ENCODE data around the gene CLDN18. TPM values are rescaled to one million over a fixed set of nuclear protein-coding genes. Genes with fewer than 3 reads are reported as not detected.

Gene CLDN18
- total and polyA plus RNA-seq, 9 of the 15 experiments (the other 6 are each of a cell fraction or from before 2014, with no cell fraction given) = 0.11 TPM; not detected in 8

DNA sequence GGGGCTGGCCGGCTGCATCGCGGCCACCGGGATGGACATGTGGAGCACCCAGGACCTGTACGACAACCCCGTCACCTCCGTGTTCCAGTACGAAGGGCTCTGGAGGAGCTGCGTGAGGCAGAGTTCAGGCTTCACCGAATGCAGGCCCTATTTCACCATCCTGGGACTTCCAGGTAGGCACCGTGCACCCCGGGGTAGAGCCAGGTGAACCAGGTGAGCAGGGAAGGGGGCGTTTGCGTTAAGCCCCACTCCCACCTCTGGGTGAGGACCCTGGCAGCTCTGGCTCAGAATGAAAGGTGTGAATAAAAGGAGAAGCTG is 267 bp downstream of the CLDN18 start (continued):
- TF ChIP-seq SRF (CRISPR knock-in tag; IDR thresholded peaks at IDR 0.05) = no peak

DNA sequence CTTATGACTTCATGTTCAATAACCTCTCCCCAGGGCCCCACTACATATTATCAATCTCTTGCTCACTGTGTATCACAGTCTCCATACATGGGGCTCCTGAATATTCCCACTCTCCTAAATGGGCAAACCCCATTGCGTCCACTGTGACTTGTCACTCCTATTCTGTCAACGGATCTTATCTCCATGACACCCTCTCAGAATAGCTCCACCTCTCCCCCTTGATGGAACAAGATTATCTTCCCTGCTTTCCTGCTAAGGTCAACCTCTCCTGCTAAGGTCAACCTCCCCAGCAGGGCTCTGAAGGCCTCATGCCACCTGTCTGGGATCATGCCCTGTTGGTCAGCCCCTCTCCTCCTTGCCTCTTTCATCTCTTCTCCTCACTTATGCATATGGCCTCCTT is 1.8 kb downstream of the CLDN18 start:
- Histone ChIP-seq H3K4me2 (ENCODE audit: insufficient read depth, low read length) (no peak overlapping the region), H3K9me3 (replicated peaks; ENCODE audit: control insufficient read depth, insufficient read depth, low read depth, low read length) (no peaks in the 10 kb centered on the region), H4K20me1 (replicated peaks; ENCODE audit: control insufficient read depth, insufficient read depth, low read length) (no peaks in the 10 kb centered on the region), H3K9me1 (ENCODE audit: control insufficient read depth, insufficient read depth, low read length) (no peaks in the 10 kb centered on the region), H3K4me1 (replicated peaks in 1 of 2; ENCODE audit: control insufficient read depth in 2 of 2, insufficient read depth in 2 of 2, low read length in 2 of 2) (peaks cover 0 to 8% of the 10 kb centered on the region in 2 experiments; a peak in 2 of 5 replicates), H3K79me2 (ENCODE audit: control insufficient read depth, insufficient read depth, low read length) (no peaks in the 10 kb centered on the region), H3K27me3 (ENCODE audit: control insufficient read depth in 2 of 2, insufficient read depth in 2 of 2, low read length in 2 of 2) (no peaks in the 10 kb centered on the region; a peak in 1 of 5 replicates), H3K27ac (ENCODE audit: extremely low read depth, low read depth, low read length) (no peak overlapping the region), H3K9ac (ENCODE audit: insufficient read depth in 1 of 2, low read depth in 2 of 2, low read length in 2 of 2) (no peak overlapping the region), H3K36me3 (ENCODE audit: control insufficient read depth, insufficient read depth, low read length) (no peaks in the 10 kb centered on the region), H3K4me3 (no peak overlapping the region), H2AFZ (ENCODE audit: low read depth, low read length) (no peak overlapping the region)
- POLR2A ChIA-PET = no interaction called here
- CTCF ChIA-PET (ENCODE audit: low intra/inter-chr PET ratio) = no interaction called here
- FAIRE-seq = no peak
- in situ Hi-C loops (cut with MboI) = no loop called here
- BruUV-seq (replicated peaks) = no TSS peak
- intact Hi-C loops (cut with micrococcal nuclease) = no loop called here
- peak in 1 of 4 experiments; percentile 1 for DNase-seq (ENCODE audit: extremely low read depth in 1 of 4, low spot score in 3 of 4)
- no peak for ATAC-seq
- 0% methylated on average over 2 of the region's 2 CpGs for WGBS (ENCODE audit: insufficient coverage, low coverage, missing lambda C conversion rate)
- TF ChIP-seq NELFE (IDR thresholded peaks at IDR 0.05; ENCODE audit: insufficient read depth, insufficient read length) = no peak
- TF ChIP-seq, protein P1, sequence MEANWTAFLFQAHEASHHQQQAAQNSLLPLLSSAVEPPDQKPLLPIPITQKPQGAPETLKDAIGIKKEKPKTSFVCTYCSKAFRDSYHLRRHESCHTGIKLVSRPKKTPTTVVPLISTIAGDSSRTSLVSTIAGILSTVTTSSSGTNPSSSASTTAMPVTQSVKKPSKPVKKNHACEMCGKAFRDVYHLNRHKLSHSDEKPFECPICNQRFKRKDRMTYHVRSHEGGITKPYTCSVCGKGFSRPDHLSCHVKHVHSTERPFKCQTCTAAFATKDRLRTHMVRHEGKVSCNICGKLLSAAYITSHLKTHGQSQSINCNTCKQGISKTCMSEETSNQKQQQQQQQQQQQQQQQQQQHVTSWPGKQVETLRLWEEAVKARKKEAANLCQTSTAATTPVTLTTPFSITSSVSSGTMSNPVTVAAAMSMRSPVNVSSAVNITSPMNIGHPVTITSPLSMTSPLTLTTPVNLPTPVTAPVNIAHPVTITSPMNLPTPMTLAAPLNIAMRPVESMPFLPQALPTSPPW (CRISPR knock-in tag; IDR thresholded peaks at IDR 0.05) = peak; percentile 26; the same call in 1 of the 2 replicates
- no peak for TF ChIP-seq ETV6 (IDR thresholded peaks at IDR 0.05; ENCODE audit: borderline replicate concordance in 1 of 2, low read depth in 2 of 2, low read length in 1 of 2)
- TF ChIP-seq ETV6 (CRISPR knock-in tag; IDR thresholded peaks at IDR 0.05; ENCODE audit: borderline replicate concordance) = no peak
- peak; percentile 55 for TF ChIP-seq MEIS2 (IDR thresholded peaks at IDR 0.05; ENCODE audit: partially characterized antibody)
- TF ChIP-seq, protein P2, sequence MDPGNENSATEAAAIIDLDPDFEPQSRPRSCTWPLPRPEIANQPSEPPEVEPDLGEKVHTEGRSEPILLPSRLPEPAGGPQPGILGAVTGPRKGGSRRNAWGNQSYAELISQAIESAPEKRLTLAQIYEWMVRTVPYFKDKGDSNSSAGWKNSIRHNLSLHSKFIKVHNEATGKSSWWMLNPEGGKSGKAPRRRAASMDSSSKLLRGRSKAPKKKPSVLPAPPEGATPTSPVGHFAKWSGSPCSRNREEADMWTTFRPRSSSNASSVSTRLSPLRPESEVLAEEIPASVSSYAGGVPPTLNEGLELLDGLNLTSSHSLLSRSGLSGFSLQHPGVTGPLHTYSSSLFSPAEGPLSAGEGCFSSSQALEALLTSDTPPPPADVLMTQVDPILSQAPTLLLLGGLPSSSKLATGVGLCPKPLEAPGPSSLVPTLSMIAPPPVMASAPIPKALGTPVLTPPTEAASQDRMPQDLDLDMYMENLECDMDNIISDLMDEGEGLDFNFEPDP (CRISPR knock-in tag; IDR thresholded peaks at IDR 0.05) = no peak
- TF ChIP-seq ZNF699 (CRISPR knock-in tag; IDR thresholded peaks at IDR 0.05; ENCODE audit: insufficient replicate concordance) = no peak
- TF ChIP-seq, protein P3, sequence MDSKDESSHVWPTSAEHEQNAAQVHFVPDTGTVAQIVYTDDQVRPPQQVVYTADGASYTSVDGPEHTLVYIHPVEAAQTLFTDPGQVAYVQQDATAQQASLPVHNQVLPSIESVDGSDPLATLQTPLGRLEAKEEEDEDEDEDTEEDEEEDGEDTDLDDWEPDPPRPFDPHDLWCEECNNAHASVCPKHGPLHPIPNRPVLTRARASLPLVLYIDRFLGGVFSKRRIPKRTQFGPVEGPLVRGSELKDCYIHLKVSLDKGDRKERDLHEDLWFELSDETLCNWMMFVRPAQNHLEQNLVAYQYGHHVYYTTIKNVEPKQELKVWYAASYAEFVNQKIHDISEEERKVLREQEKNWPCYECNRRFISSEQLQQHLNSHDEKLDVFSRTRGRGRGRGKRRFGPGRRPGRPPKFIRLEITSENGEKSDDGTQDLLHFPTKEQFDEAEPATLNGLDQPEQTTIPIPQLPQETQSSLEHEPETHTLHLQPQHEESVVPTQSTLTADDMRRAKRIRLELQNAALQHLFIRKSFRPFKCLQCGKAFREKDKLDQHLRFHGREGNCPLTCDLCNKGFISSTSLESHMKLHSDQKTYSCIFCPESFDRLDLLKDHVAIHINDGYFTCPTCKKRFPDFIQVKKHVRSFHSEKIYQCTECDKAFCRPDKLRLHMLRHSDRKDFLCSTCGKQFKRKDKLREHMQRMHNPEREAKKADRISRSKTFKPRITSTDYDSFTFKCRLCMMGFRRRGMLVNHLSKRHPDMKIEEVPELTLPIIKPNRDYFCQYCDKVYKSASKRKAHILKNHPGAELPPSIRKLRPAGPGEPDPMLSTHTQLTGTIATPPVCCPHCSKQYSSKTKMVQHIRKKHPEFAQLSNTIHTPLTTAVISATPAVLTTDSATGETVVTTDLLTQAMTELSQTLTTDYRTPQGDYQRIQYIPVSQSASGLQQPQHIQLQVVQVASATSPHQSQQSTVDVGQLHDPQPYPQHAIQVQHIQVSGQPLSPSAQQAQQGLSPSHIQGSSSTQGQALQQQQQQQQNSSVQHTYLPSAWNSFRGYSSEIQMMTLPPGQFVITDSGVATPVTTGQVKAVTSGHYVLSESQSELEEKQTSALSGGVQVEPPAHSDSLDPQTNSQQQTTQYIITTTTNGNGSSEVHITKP (IDR thresholded peaks at IDR 0.05; ENCODE audit: partially characterized antibody) = no peak
- TF ChIP-seq, protein P4, sequence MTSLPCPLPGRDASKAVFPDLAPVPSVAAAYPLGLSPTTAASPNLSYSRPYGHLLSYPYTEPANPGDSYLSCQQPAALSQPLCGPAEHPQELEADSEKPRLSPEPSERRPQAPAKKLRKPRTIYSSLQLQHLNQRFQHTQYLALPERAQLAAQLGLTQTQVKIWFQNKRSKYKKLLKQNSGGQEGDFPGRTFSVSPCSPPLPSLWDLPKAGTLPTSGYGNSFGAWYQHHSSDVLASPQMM (CRISPR knock-in tag; IDR thresholded peaks at IDR 0.05) = no peak
